Spinal cord (tissue), 10 donors: Measurements from ENCODE around the gene SMO. TPM values are rescaled to one million over a fixed set of nuclear protein-coding genes. Genes with fewer than 3 reads are reported as not detected.
"Not testable (repeated sequence)": the region's sequence is repeated elsewhere in the genome, so short reads cannot be mapped to it uniquely, and the experiment has no call there.

Source experiments
- DNase-seq, 6 donors: peaks; one replicate each; pipeline versions ENCODE4 v3.0.0 to v3.0.0-alpha.2; 2013 to 2015; ENCODE audit warnings: low spot score in 6 of 6, low read depth in 4 of 6
- H3K27ac ChIP-seq: one replicate; pipeline ENCODE4 v1.5.1; 2013; ENCODE audit warnings: low read depth, low read length, control low read depth
- H3K27me3 ChIP-seq: one replicate; pipeline ENCODE4 v1.6.1; 2013; ENCODE audit warnings: low read length; ENCODE audit not compliant: control insufficient read depth, insufficient read depth
- H3K36me3 ChIP-seq: one replicate; pipeline ENCODE4 v1.6.1; 2013; ENCODE audit warnings: low read length; ENCODE audit not compliant: control insufficient read depth, insufficient read depth
- H3K4me1 ChIP-seq: one replicate; pipeline ENCODE4 v1.6.1; 2013; ENCODE audit warnings: low read length; ENCODE audit not compliant: control insufficient read depth, insufficient read depth
- H3K4me3 ChIP-seq: one replicate; pipeline ENCODE4 v1.5.1; 2013; ENCODE audit warnings: low read depth, low read length, control low read depth
- H3K9me3 ChIP-seq: one replicate; pipeline ENCODE4 v1.6.1; 2013; ENCODE audit warnings: low read length; ENCODE audit not compliant: control insufficient read depth, insufficient read depth
- WGBS: methylation state at CpG from one replicate; pipeline ENCODE4 v1.1.5; 2013; ENCODE audit warnings: missing lambda C conversion rate; ENCODE audit not compliant: insufficient coverage; 5-methylcytosine and 5-hydroxymethylcytosine counted together
- polyA plus RNA-seq, 2 donors: library from polyadenylated mRNA; unstranded; fragments of 120-200 nt; gene quantifications; one replicate each; pipeline ENCODE4 v1.2.1, GENCODE V29; 2013; ENCODE audit not compliant: insufficient read length in 2 of 2
- small RNA-seq: library from RNA; depleted of rRNA; stranded (forward); fragments of <200 nt; gene quantifications from one replicate; pipeline ENCODE3, GENCODE V24; 2014; ENCODE audit warnings: low replicate concordance
- total RNA-seq, 2 donors: library from RNA; depleted of rRNA in 1 of 2; stranded (reverse); fragments of 120-200 nt in 1 of 2; fragments of >200 nt in 1 of 2; gene quantifications; one replicate each; pipeline versions ENCODE4 v1.2.3 to v1.2.4, GENCODE V29; 2013 to 2014
- donor health status: healthy.

Gene SMO
- total and polyA plus RNA-seq, 4 donors = 17.0 to 49.0 (median 33.0) TPM

GRCh38 chr7:129252603-129253002 lies 64.2 kb downstream of the SMO start:
- H3K27me3 ChIP-seq, DNase-seq, H3K9me3 ChIP-seq, H3K36me3 ChIP-seq, H3K27ac ChIP-seq, H3K4me3 ChIP-seq, H3K4me1 ChIP-seq: not testable (repeated sequence)
- WGBS = 94% methylated on average over 3 of the region's 5 CpGs

- Histone ChIP-seq H3K36me3 (no peaks in the 10 kb centered on the region), H3K27ac (no peak overlapping the region), H3K4me3 (no peak overlapping the region), H3K27me3 (no peaks in the 10 kb centered on the region), H3K9me3 (no peaks in the 10 kb centered on the region), H3K4me1 (peaks cover 8% of the 10 kb centered on the region)
- DNase-seq = no peak
- 94% methylated on average over 2 of the region's 4 CpGs for WGBS
These were observed 67.4 kb downstream of the SMO start for GRCh38 chr7:129255800-129256199.

GRCh38 chr7:129256221-129256620 lies 67.8 kb downstream of the SMO start:
- Histone ChIP-seq H3K4me1 (peaks cover 8% of the 10 kb centered on the region), H3K27ac (no peak overlapping the region), H3K9me3 (no peaks in the 10 kb centered on the region), H3K36me3 (no peaks in the 10 kb centered on the region), H3K27me3 (no peaks in the 10 kb centered on the region), H3K4me3 (no peak overlapping the region)
- no CpG with 5 or more reads among the region's 2 CpGs for WGBS
- no peak for DNase-seq

GRCh38 chr7:129257168-129257567 lies 68.7 kb downstream of the SMO start:
- Histone ChIP-seq H3K4me1 (peaks cover 8% of the 10 kb centered on the region), H3K27me3 (no peaks in the 10 kb centered on the region), H3K4me3 (no peak overlapping the region), H3K27ac (no peak overlapping the region), H3K9me3 (no peaks in the 10 kb centered on the region), H3K36me3 (no peaks in the 10 kb centered on the region)
- no peak for DNase-seq

GRCh38 chr7:129258649-129259389 lies 70.4 kb downstream of the SMO start:
- peak in 5 of 6 donors; percentile 38 to 85 (median 62) for DNase-seq
- Histone ChIP-seq H3K27ac (peak overlapping the region; percentile 11), H3K9me3 (no peaks in the 10 kb centered on the region), H3K27me3 (no peaks in the 10 kb centered on the region), H3K4me1 (no peaks in the 10 kb centered on the region), H3K36me3 (no peaks in the 10 kb centered on the region), H3K4me3 (no peak overlapping the region)
- 60% methylated on average over 1 of the region's 4 CpGs for WGBS

GRCh38 chr7:129262324-129262723 lies 73.9 kb downstream of the SMO start:
- 85% methylated on average over 2 of the region's 2 CpGs for WGBS

More at GRCh38 chr7:129262324-129262723, 73.9 kb downstream of the SMO start:
- no peaks in the 10 kb centered on the region for H3K27me3 ChIP-seq
- H3K36me3 ChIP-seq = no peaks in the 10 kb centered on the region
- H3K4me1 ChIP-seq = no peaks in the 10 kb centered on the region
- H3K27ac ChIP-seq = no peak overlapping the region
- no peaks in the 10 kb centered on the region for H3K9me3 ChIP-seq
- H3K4me3 ChIP-seq = no peak overlapping the region
- no peak for DNase-seq

Small RNAs within 50 kb of the gene (small RNA-seq; reads per million reads assigned to genes)
- gene RNY1P11 = 0.14 reads per million

Other genes starting within 250 kb of the SMO start
- gene TNPO3, start 133.5 kb upstream of the SMO start, total RNA-seq = 10 to 100 TPM; 42.4 to 56.8 TPM
- gene TNPO3, start 133.5 kb upstream of the SMO start, polyA plus RNA-seq = 10 to 100 TPM; 41.6 to 46.9 TPM
- 10 to 100 TPM; 16.4 to 17.4 TPM for gene TSPAN33, start 43.9 kb upstream of the SMO start, total RNA-seq
- 10 to 100 TPM; 19.7 to 24.8 TPM for gene TSPAN33, start 43.9 kb upstream of the SMO start, polyA plus RNA-seq
- gene AHCYL2, start 36.4 kb downstream of the SMO start, total RNA-seq = 100 to 1,000 TPM in 1 of 2 donors, 10 to 100 TPM in 1; 75.9 to 138 TPM
- gene AHCYL2, start 36.4 kb downstream of the SMO start, polyA plus RNA-seq = 10 to 100 TPM; 44.6 to 62.0 TPM
- gene STRIP2, start 245.8 kb downstream of the SMO start, total RNA-seq = 10 to 100 TPM; 16.0 to 19.8 TPM
- 10 to 100 TPM; 16.4 to 24.2 TPM for gene STRIP2, start 245.8 kb downstream of the SMO start, polyA plus RNA-seq